Embryonic facial prominence (tissue), 1 donor: ENCODE results near the gene PIN1.

ENCODE experiments used
- DNase-seq: peaks from one replicate; pipeline ENCODE4 v3.0.0-alpha.2; 2016; ENCODE audit errors: extremely low spot score

The PIN1 gene

DNA sequence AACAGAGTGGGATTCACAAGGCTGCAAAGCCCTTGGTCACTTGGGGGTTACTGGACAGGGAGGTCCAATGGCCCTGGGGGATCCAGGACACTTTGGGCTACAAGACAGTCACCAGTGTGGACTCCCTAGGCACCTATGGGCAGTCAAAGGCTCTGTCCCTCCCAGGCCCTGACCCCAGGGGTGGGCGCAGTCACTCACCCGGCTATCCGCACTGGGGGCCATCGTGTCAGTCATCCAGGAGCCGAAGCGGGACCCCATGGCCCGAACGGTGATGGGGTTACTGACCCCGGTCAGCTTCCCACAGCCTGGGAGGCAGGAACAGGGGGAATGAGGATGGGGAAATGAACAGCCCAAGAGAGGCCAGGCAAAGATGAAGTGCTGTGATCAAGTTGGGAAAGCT, 21.5 kb downstream of the PIN1 start:
- no peak for DNase-seq

DNA sequence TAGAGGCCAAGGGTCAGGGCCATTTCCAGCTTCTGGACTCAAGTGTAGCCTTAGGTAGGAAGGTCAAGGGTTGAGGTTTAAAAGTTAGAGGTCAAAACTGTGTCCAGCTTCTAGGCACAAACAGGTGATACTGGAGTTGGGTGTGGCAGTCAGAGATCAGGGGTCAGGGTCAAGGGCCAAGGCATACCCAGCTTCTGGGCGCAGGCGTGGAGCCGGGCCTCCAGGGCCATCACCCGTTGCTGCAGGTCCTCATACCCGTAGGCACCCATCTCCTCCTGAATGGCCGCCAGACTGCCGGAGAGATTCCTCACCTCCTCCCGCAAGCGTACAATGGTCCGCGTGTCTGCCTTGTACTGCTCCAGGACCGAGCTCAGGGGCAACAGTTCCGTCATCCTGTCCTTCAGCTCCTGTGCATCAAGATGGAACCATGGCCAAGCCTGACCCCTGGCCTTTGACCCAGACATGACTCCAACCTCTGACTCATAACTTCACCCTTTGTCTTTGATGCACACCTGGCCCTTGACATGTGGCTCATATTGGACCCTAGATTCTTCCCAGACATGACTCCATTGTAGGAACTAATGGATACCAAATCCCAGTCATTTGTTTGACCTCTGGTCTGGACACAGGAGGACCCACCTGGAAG, 22.1 kb downstream of the PIN1 start:
- no peak for DNase-seq

DNA sequence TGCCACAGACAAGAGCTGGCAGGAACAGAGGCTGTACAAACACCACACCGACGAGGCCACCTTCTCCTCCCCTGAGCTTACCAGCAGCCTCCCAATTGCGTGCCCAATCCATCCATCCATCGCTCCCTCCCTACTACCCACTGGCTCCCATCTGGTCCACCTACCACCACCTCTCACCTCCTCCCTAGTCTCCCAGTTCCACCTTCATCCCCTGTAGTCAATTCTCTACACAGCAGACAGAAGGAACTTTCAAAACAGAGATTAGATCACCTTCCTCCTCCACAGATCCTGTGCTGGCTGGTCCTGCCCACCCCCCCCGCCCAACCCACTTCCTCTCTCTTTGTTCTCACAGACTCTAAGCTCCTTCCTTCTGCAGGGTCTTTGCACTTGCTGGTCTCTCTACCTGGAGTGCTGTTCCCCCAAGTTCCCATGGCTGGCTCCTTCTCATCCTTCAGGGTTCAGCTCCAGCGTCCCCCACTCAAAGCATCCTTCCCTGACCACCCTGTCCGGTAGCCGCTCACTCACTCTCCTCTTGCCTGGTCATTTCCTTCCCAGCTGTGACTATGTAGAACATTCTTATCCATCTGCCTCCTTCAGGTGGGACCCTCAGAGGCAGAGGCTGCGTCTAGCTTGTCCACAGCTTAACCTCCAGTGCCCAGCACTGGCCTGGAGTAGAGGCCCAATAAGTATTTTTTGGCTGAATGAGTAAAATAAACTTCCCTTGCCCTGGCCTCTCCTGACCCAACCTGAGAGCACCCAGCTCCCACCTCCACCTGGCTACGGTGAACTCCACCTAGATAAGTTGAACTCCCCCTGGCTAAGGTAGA, 23.0 kb downstream of the PIN1 start:
- DNase-seq, result no peak

DNA sequence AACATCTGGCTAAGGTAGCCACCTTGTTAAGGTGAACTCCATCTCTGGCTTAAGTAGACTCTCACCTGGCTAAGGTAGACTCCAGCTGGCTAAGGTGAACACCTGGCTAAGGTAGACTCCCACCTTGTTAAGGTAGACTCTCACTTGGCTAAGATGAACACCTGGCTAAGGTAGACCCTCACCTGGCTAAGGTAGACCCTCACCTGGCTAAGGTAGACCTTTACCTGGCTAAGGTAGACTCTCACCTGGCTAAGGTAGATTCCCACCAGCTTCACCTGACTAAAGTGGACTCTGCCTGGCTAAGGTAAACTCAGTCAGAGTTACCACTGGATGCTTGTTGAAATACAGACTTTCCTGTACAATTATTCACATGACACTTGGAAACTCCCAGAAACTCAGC, 23.6 kb downstream of the PIN1 start:
- DNase-seq, result no peak

DNA sequence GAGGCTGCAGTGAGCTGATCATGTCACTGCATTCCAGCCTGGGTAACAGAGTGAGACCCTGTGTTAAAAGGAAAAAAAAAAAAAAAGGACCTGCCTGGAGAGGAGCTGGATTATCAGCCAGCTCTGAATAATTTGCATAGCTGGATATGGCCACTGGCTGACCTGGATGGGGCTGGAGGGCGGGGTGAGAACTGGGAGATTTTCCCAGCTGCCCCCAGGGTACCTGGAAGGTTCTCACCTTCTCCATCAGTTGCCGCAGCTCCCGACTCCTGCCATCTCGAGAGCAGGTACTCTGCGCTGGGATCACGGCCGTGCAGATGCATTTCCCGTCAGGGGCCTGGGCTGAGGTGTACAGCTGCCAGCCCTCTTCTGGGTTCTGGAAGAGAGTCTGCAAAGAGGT, 25.3 kb downstream of the PIN1 start:
- no peak for DNase-seq

DNA sequence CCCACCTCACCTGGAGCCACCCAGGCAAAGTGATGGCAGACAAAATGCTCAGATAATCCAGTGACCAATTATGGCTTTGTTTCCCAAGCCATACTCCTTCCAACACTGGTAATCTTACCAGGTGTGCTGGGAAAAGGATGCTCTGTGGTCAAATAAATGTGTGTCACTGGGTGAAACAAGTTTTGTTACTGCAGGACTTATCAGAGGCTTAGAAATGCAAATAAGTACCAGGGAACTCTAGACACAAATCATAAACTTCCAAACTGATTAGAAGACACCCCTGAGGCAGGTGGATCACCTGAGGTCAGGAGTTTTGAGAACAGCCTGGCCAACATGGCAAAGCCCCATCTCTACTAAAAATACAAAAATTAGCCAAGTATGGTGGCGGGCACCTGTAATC, 26.4 kb downstream of the PIN1 start:
- no peak for DNase-seq

DNA sequence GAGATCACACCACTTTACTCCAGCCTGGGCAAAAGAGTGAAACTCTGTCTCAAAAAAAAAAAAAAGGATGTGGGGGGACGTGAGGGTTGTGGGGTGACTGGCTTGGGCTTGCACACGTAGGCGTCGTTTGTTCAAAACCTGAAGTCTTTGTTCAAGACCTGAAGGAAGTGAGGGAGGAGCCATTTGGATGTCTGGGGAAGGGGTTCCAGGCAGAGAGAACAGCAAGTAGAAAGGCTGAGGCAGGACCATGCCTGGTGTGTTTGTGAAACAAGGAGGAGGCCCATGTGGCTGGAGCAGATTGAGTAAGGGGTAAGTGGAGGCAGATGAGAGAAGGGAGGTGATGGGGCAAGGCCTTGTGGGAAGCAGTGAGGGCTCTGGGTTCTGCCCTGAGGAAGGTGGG, 27.8 kb downstream of the PIN1 start:
- no peak for DNase-seq

DNA sequence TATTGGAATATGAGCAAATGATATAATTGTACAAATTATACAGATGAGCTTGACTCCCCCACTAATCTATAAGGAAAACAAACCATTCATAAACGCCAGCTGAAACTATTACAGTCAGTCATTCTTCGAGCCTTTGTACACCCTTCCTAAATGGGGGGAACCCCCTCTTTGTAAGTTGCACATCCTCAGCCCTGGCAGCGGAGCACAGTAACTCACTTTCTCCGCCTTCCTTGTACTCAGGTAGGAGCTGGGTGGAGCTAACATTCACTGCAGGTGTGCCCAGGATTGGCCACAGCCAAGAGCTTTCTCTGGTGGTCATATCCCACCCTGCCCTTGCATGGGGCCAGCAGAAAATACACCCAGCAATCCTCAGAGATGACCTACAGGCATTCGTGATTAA, 28.6 kb downstream of the PIN1 start:
- DNase-seq, result no peak

DNA sequence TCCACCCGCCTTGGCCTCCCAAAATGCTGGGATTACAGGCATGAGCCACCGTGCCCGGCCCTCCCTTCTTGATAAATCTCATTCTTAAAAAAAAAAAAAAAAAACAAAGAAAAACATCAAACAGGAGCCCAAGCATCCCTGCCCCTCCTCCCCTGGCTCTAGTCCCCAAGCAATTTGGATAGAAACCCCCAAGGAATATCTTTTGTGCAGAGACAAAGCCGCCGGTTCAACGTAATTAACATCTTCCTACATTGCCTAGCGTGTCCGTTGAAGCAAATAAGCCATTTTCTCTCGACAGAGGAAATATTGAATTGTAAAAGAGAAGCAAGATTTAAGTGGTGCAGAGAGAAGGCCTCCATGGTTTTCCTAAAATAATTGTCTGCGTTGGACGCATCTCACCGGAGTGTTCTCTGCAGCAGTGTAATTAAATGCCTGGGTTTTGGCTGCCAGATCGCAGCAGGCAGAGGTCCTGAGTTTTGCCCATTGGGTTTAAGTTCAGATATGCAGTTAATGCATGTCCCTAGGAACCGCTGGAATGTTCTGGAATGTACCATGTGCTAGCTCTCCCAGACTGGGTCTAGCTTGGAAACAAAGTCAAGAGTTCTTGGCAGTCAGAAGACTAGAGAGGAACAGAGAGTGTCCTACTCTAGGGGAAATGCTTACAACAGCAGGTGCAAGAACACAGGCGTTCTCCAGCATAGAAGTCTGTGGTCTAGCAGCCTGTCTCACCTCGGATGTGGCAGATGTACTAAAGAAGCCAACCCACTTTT, 30.8 kb downstream of the PIN1 start:
- no peak for DNase-seq

DNA sequence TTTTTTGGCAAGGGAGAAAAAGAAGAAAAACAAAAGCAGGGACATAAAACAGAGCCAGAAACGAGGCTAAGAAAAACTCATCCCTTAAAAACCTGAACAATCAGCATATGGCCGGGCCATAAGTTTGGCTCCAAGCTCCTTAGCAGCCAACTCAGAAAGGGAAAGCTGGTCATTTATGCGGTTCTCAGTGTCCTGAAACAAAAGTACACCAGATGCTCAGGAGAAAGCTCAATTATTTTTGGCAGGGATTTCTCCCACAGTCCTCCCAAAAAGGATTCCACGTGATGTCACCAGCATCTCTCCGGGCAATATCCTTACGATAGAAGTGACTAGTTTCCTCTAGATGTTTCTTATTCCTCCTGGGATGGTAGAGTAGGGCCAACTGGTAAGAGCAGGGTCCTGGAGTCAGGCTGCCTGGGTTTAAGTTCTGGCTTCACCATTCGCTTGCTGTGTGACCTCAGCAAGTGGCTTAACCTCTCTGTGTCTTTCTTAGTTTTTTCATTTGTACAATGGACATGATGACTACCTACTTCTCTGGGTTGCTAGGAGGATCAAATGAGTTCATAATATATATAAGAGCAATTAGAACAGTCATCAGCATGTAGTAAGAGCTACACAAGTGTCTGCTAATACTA, 34.0 kb downstream of the PIN1 start:
- DNase-seq, result no peak

DNA sequence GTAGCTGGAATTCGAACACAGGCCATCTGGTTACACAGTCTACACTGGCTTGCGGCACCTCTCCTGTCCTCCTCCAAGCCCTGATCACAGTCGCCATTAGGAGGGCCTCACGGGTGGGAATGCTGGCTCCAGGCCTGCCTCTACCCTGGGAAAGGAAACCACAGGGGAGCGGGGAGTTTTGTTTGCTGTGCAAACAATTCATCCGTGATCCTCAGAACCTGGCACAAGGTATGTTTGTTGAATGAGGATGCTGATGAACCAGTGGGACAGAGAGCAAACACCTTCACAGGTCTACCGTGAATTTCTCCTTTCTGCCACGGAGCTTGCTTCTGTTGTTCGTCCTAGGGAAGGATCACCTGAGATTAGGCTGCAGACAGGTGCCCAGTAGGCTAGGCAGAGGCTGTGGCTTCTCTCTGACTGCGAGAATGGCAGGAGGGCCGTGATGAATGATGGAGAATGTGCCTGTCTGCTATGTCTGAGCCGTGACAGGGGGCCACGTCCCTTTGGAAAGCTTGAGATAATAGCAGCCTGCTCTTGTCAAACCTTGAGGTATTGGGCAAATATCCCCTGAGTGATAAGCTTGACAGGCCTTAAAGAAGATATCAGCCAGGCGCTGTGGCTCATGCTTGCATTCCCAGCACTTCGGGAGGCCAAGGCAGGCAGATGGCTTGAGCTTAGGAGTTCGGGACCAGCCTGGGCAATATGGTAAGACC, 36.7 kb downstream of the PIN1 start:
- no peak for DNase-seq

DNA sequence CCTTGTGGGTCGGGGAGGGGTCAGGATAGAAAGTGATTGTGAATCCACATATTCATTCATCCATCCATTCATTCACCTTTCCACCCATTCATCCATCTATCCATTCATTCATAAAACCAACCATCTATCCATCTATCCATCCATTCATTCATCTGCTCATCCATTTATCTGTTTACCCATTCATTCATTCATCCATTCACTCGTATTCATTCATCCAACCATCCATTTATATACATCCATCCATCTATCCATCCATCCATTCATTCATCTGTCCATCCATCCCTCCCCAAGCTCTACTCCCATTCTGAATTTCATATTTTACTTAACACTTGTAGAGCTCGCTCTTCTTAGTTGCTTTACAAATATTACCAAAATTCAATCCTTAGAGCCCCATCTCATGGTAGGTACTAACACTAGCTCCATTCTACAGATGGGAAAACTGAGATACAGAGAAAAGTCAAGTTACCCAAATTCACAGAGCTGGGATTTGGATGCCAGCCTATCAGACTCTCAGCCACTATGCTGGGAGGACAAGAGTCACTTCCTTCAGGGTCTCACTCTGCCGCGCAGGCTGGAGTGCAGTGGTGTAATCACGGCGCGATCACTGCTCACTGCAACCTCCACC, 37.6 kb downstream of the PIN1 start:
- no peak for DNase-seq

DNA sequence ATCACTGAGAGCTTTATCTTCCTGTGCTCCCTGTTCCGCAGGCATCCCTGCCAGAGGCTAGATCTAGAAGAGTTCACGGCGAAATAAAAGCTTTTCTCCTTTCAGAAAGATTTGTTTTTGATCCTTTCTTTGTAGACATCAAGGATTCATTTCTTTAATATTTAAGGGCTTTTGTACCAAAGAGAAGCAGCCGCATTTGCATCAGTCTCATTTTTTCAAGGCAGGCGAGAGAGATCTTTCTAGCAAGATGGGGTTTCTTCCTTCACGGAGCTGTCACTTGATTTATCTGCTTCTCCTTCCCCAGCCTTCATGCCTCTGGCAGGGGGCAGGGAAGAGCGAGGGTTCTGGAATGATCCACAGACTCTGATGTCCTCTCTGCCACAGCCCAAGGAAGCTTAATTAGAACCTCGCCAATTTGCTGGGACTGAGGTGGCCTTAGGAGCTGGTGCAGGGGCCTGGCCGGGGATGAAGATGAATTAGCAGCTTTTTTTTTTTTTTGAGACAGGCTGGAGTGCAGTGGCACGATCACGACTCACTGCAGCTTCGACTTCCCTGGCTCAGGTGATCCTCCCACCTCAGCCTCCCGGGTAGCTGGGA, 40.0 kb downstream of the PIN1 start:
- DNase-seq, result no peak

DNA sequence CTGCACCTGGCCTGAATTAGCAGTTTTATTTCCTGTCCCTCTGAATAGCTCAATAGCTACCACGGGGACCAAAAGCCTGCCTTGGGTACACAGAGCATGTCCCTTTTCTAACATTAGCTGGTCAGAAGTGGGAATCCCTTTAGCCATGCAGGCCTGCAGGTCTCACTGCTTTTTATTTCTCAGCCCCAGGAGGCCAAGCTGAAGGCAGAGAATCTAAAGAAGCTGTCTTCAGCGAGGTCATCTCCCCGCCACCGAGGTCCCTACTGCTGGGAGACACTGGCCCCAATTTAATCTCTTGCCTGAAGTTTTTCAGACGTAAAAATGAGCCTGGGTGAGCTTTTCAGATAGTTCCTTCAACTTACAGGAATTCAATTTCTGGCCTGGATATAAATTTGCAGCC, 40.7 kb downstream of the PIN1 start:
- DNase-seq, result no peak

DNA sequence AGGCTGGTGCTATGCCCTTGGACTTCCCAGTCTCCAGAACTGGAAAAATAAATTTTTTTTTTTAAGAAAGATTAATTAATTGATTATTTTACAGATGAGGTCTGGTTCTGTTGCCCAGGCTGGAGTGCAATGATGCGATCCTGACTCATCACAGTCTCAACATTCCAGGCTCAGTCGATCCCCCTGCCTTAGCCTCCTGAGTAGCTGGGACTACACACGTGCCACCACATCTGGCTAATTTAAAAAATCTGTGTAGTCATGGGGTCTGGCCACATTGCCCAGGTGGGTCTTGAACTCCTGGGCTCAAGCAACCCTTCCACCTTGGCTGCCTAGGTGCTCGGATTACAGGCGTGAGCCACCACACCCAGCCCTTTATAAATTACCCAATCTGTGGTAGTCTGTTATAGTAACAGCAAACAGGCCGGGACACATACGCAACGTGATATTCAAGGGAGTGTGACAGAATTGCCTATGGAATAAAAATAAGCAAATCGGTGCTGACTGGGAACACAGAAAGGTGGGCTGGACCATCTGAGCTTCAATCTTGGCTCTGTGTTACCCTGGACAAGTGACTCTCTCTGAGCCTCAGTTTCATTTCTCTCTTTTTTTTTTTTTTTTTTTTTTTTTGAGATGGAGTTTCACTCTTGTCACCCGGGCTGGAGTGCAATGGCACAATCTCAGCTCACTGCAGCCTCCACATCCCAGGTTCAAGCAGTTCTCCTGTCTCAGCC, 42.8 kb downstream of the PIN1 start:
- no peak for DNase-seq

DNA sequence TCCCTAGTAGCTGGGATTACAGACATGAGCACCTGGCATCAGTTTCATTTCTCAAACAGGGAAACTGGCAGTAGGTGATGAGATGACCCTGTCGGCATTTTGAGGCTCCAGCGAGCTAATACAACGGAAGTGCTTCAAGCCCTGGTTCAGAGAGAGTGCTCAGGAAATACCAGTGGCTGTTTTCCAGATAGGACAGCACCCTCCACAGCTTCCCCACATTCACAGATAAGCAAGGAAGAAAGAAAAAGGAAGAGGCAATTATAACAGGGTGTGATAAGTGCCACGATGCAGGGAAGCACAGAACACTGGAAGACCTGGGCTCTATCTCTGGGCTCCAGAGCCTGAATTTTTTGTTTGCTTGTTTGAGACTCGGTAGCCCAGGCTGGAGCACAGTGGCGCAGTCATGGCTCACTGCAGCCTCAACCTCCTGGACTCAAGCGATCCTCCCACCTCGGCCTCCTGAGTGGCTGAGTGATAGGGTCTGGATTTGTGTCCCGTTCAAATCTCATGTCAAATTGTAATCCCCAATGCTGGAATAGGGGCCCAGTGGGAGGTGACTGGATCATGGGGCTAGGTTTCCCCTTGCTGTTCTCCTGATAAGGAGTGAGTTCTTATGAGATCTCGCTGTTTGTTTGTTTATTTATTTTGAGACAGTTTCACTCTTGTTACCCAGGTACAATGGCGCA, 43.5 kb downstream of the PIN1 start:
- no peak for DNase-seq

DNA sequence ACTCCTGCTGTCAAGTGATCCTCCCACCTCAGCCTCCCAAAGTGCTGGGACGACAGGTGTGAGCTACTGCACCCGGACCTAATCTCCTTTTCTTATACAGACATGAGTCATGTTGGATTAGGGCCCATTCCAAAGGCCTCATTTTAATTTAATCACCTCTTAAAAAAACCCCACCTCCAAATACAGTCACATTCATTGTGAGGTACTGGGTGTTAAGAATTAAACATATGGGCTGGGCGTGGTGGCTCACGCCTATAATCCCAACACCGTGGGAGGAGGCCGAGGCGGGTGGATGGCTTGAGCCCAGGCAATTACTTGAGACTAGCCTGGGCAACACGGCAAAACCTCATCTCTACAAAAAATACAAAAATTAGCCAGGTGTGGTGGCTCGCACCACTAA, 46.6 kb downstream of the PIN1 start:
- no peak for DNase-seq

DNA sequence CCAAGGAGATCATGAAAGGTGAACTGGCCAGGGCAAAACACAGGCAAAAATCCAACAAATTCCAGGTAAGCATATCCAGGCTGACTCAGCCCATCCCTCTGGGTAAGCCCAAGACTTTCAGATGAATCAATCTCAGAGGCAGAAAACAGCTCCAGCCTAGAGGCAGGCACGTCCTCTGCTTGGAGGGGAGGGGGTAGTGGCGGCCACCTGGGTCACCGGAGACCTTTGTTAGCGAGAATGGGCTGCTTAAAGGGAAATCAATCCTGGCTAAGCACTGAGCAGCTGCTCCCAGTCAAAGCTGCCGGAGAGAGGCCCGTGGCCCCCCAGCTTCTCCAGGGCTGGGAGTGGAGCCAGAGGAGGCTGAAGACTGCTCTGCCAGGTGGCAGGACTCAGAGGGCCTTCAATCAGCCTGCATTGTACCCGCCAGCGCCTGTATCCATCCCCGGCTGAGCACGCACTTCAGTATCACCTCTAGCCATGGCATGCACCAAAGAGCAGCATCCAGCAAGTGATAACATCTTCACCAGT, 48.2 kb downstream of the PIN1 start:
- DNase-seq, result no peak

DNA sequence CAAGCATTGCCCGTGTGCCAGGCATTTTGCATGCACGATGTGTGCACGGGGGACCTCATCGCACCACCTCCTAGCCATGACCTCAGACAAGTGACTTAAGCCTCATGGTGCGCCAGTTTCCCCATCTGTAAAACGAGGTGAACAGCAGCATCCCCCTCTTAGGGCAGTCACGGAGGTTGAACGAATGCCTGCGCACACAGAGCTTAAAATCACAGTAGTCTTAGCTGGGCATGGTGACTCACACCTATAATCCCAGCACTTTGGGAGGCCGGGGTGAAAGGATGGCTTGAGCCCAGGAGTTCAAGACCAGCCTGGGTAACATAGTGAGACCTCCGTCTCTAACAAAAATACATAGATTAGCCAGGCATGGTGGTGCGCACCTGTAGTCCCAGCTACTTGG, 48.6 kb downstream of the PIN1 start:
- DNase-seq, result no peak
